ENCODE data around the gene INO80E. TPM values are rescaled to one million over a fixed set of nuclear protein-coding genes. Genes with fewer than 3 reads are reported as not detected.
"Not testable (repeated sequence)": the region's sequence is repeated elsewhere in the genome, so short reads cannot be mapped to it uniquely, and the experiment has no call there.

INO80E gene
- total RNA-seq (2014; rRNA removed; shearing (Covaris generic)): 39.4 and 46.7 TPM in 2 replicates
- polyA plus RNA-seq (2015; cell fraction: cytosol; rRNA removed): 62.6 and 63.3 TPM in 2 replicates
- polyA plus RNA-seq (2015; cell fraction: nucleus; rRNA removed): 84.1 and 98.7 TPM in 2 replicates

- in situ Hi-C loops (cut with HindIII; ENCODE audit: low pct_unique_long_range_greater_than_20kb, low sequenced_read_pairs): no loop called here
Observed at GRCh38 chr16:29995911-29996765, at the start of gene INO80E. Gene INO80E, plus strand, starts transcription at chr16:29996241. Its CDS starts 70 bp downstream, at chr16:29996311.

GRCh38 chr16:29947897-29948296 is 48.1 kb upstream of the INO80E start:
- DNase-seq (ENCODE audit: low read depth, low spot score): no peak
- in situ Hi-C loops (cut with HindIII; ENCODE audit: low pct_unique_long_range_greater_than_20kb, low sequenced_read_pairs): no loop called here

More at GRCh38 chr16:29995911-29996765, at the start of gene INO80E:
- peak; percentile 93 for DNase-seq (ENCODE audit: low read depth, low spot score)

- in situ Hi-C loops (cut with HindIII; ENCODE audit: low pct_unique_long_range_greater_than_20kb, low sequenced_read_pairs): no loop called here
- no peak for DNase-seq (ENCODE audit: low read depth, low spot score)
Observed at GRCh38 chr16:29950806-29951461, 45.1 kb upstream of the INO80E start.

- in situ Hi-C loops (cut with HindIII; ENCODE audit: low pct_unique_long_range_greater_than_20kb, low sequenced_read_pairs): no loop called here
Observed at GRCh38 chr16:29951625-29952365, 44.2 kb upstream of the INO80E start.

GRCh38 chr16:29958756-29959155 is 37.3 kb upstream of the INO80E start:
- in situ Hi-C loops (cut with HindIII; ENCODE audit: low pct_unique_long_range_greater_than_20kb, low sequenced_read_pairs): no loop called here
- DNase-seq (ENCODE audit: low read depth, low spot score): no peak

More at GRCh38 chr16:29951625-29952365, 44.2 kb upstream of the INO80E start:
- DNase-seq (ENCODE audit: low read depth, low spot score): no peak

GRCh38 chr16:29959293-29959692 is 36.7 kb upstream of the INO80E start:
- in situ Hi-C loops (cut with HindIII; ENCODE audit: low pct_unique_long_range_greater_than_20kb, low sequenced_read_pairs): no loop called here
- DNase-seq (ENCODE audit: low read depth, low spot score): no peak

- DNase-seq (ENCODE audit: low read depth, low spot score); in situ Hi-C loops (cut with HindIII; ENCODE audit: low pct_unique_long_range_greater_than_20kb, low sequenced_read_pairs): not testable (repeated sequence)
Observed at GRCh38 chr16:29959821-29960220, 36.2 kb upstream of the INO80E start.

- in situ Hi-C loops (cut with HindIII; ENCODE audit: low pct_unique_long_range_greater_than_20kb, low sequenced_read_pairs): no loop called here
- DNase-seq (ENCODE audit: low read depth, low spot score): no peak
Observed at GRCh38 chr16:29961127-29961478, 34.9 kb upstream of the INO80E start.

GRCh38 chr16:29961479-29962343 is 34.3 kb upstream of the INO80E start, which contains the start of gene TMEM219:
Gene TMEM219, plus strand, starts transcription at chr16:29962079. Its CDS starts 1,065 bp downstream, at chr16:29963144.
- peak; percentile 82 for DNase-seq (ENCODE audit: low read depth, low spot score)
- in situ Hi-C loops (cut with HindIII; ENCODE audit: low pct_unique_long_range_greater_than_20kb, low sequenced_read_pairs): no loop called here

GRCh38 chr16:29962344-29962994 is 33.6 kb upstream of the INO80E start:
- in situ Hi-C loops (cut with HindIII; ENCODE audit: low pct_unique_long_range_greater_than_20kb, low sequenced_read_pairs): no loop called here
- DNase-seq (ENCODE audit: low read depth, low spot score): no peak

GRCh38 chr16:29963021-29963743 is 32.9 kb upstream of the INO80E start:
- in situ Hi-C loops (cut with HindIII; ENCODE audit: low pct_unique_long_range_greater_than_20kb, low sequenced_read_pairs): no loop called here
- no peak for DNase-seq (ENCODE audit: low read depth, low spot score)

- in situ Hi-C loops (cut with HindIII; ENCODE audit: low pct_unique_long_range_greater_than_20kb, low sequenced_read_pairs): no loop called here
- no peak for DNase-seq (ENCODE audit: low read depth, low spot score)
Observed at GRCh38 chr16:29968205-29968604, 27.8 kb upstream of the INO80E start.

GRCh38 chr16:29971304-29971703 is 24.7 kb upstream of the INO80E start:
- no peak for DNase-seq (ENCODE audit: low read depth, low spot score)
- in situ Hi-C loops (cut with HindIII; ENCODE audit: low pct_unique_long_range_greater_than_20kb, low sequenced_read_pairs): no loop called here

- in situ Hi-C loops (cut with HindIII; ENCODE audit: low pct_unique_long_range_greater_than_20kb, low sequenced_read_pairs): no loop called here
- no peak for DNase-seq (ENCODE audit: low read depth, low spot score)
Observed at GRCh38 chr16:29972500-29972899, 23.5 kb upstream of the INO80E start.

- DNase-seq (ENCODE audit: low read depth, low spot score): no peak
- in situ Hi-C loops (cut with HindIII; ENCODE audit: low pct_unique_long_range_greater_than_20kb, low sequenced_read_pairs): no loop called here
Observed at GRCh38 chr16:29972992-29973383, 23.1 kb upstream of the INO80E start.

Measured in SK-MEL-5 (cell line).